K562 (cell line): Measurements from ENCODE around the gene N4BP3. TPM values are rescaled to one million over a fixed set of nuclear protein-coding genes. Genes with fewer than 3 reads are reported as not detected.

Experiments used
- ATAC-seq: fragments of 200-7000 bp; cut with Tn5 transposase; 3 replicates; pipeline ENCODE4 v1.9.1; 2020; ENCODE audit warnings: moderate library complexity
- BruUV-seq: library from RNA; stranded (reverse); fragments of 400-500 nt; replicated peaks from 2 replicates; lab custom pipeline; 2021; lab: Mats Ljungman, UMichigan
- CTCF ChIA-PET: fragments of 300-600 bp; formaldehyde crosslinking; extraction: SDS; loops from one replicate; lab custom pipeline; 2021; ENCODE audit warnings: low intra/inter-chr PET ratio; lab: Yijun Ruan, JAX
- POLR2A ChIA-PET: fragments of 300-600, 350-650 bp; sonication (Branson Sonifier 250); formaldehyde crosslinking; extraction: SDS; loops from one replicate; lab custom pipeline; 2021; ENCODE audit warnings: antibody characterized with exemption, inconsistent platforms; lab: Yijun Ruan, JAX
- DNase-seq, 4 experiments: peaks; one replicate each; pipeline versions ENCODE4 v3.0.0 to v3.0.0-alpha.2; 2011 to 2018; ENCODE audit warnings: low spot score in 3 of 4, mixed read lengths in 3 of 4; ENCODE audit errors: extremely low read depth in 1 of 4
- FAIRE-seq: peaks from 2 replicates; lab custom pipeline; 2011; peaks lifted over from hg19 to GRCh38; lab: Jason Lieb, UNC
- H2AFZ ChIP-seq: 2 replicates; pipeline ENCODE4 v1.6.0; 2011; ENCODE audit warnings: low read depth, low read length, control low read depth, inconsistent platforms
- H3K27ac ChIP-seq: fragments of 200-600 bp; 3 replicates; pipeline ENCODE4 v1.8.0; 2011; ENCODE audit warnings: low read depth, mild to moderate bottlenecking, control low read depth, inconsistent platforms, low read length, moderate library complexity, mixed read lengths; ENCODE audit errors: extremely low read depth
- H3K27me3 ChIP-seq, 2 experiments: fragments of 300-600 bp in 1 of 2; 2 replicates in 1 of 2; 3 replicates in 1 of 2; pipeline versions ENCODE4 v1.6.0 to v1.8.0; 2011; ENCODE audit warnings: inconsistent platforms in 2 of 2, low read length in 2 of 2, mild to moderate bottlenecking in 1 of 2, mixed read lengths in 1 of 2, moderate library complexity in 1 of 2; ENCODE audit not compliant: control insufficient read depth in 2 of 2, insufficient read depth in 2 of 2
- H3K36me3 ChIP-seq: fragments of 300-600 bp; 3 replicates; pipeline ENCODE4 v1.8.0; 2011; ENCODE audit warnings: mild to moderate bottlenecking, low read length, inconsistent platforms; ENCODE audit not compliant: control insufficient read depth, insufficient read depth
- H3K4me1 ChIP-seq, 2 experiments: fragments of 200-600 bp in 1 of 2; replicated peaks in 1 of 2; 2 replicates in 1 of 2; 3 replicates in 1 of 2; pipeline versions ENCODE4 v1.5.1 to v1.8.0; 2011; ENCODE audit warnings: inconsistent platforms in 2 of 2, low read length in 2 of 2, mild to moderate bottlenecking in 1 of 2, mixed read lengths in 1 of 2, moderate library complexity in 1 of 2; ENCODE audit not compliant: control insufficient read depth in 2 of 2, insufficient read depth in 2 of 2
- H3K4me2 ChIP-seq: 2 replicates; pipeline ENCODE4 v1.6.1; 2011; ENCODE audit warnings: low read length, control low read depth, inconsistent platforms, mixed read lengths; ENCODE audit not compliant: insufficient read depth
- H3K4me3 ChIP-seq: fragments of 200-600 bp; sonication (generic), shearing (Covaris generic); 2 replicates; pipeline ENCODE4 v1.5.1; 2016; ENCODE audit warnings: control low read depth, inconsistent platforms
- H3K79me2 ChIP-seq: fragments of 200-600 bp; 3 replicates; pipeline ENCODE4 v1.8.0; 2011; ENCODE audit warnings: low read length, inconsistent platforms; ENCODE audit not compliant: control insufficient read depth, insufficient read depth
- H3K9ac ChIP-seq, 2 experiments: 2 replicates each; pipeline versions ENCODE4 v1.6.0 to v1.6.1; 2011; ENCODE audit warnings: low read depth in 2 of 2, low read length in 2 of 2, control low read depth in 1 of 2, inconsistent platforms in 1 of 2, mild to moderate bottlenecking in 1 of 2, mixed read lengths in 1 of 2; ENCODE audit not compliant: insufficient read depth in 1 of 2
- H3K9me1 ChIP-seq: one replicate; pipeline ENCODE4 v1.6.0; 2011; ENCODE audit warnings: inconsistent platforms, mild to moderate bottlenecking, low read length, moderate library complexity; ENCODE audit not compliant: control insufficient read depth, insufficient read depth
- H3K9me3 ChIP-seq: replicated peaks from 2 replicates; pipeline ENCODE4 v1.5.1; 2011; ENCODE audit warnings: low read depth, low read length, inconsistent platforms; ENCODE audit not compliant: control insufficient read depth, insufficient read depth
- H4K20me1 ChIP-seq: replicated peaks from 2 replicates; pipeline ENCODE4 v1.6.1; 2011; ENCODE audit warnings: low read length, inconsistent platforms, mixed read lengths; ENCODE audit not compliant: control insufficient read depth, insufficient read depth
- BRCA1 ChIP-seq, 2 experiments: fragments of 450-650 bp in 1 of 2; sonication (generic) in 1 of 2; formaldehyde crosslinking in 1 of 2; IDR thresholded peaks; 2 replicates each; pipeline versions ENCODE4 v1.5.0 to v1.6.1; 2017 to 2020; ENCODE audit warnings: mild to moderate bottlenecking in 1 of 2, missing genetic modification reagents in 1 of 2
- FOXJ3 ChIP-seq: sonication (generic); formaldehyde crosslinking; IDR thresholded peaks from 2 replicates; pipeline ENCODE4 v1.4.0; 2020; ENCODE audit warnings: mild to moderate bottlenecking, missing genetic modification reagents
- USF2 ChIP-seq: sonication (generic); formaldehyde crosslinking; IDR thresholded peaks from 2 replicates; pipeline ENCODE4 v1.5.0; 2020; ENCODE audit warnings: missing genetic modification reagents
- ZNF140 ChIP-seq: fragments of 250-450 bp; sonication (Bioruptor Pico); IDR thresholded peaks from 2 replicates; pipeline ENCODE4 v1.8.0; 2021; ENCODE audit warnings: moderate library complexity, mild to moderate bottlenecking, inconsistent platforms
- WGBS: fragments of 100-300 bp; shearing (Covaris generic); methylation state at CpG from one replicate; pipeline ENCODE4 v1.1.6; 2016; ENCODE audit warnings: low coverage, mixed read lengths; ENCODE audit not compliant: insufficient coverage; ENCODE audit errors: missing lambda C conversion rate; 5-methylcytosine and 5-hydroxymethylcytosine counted together
- in situ Hi-C: fragments of 300-500 bp; cut with MboI; formaldehyde crosslinking; loops from 4 replicates; pipeline ENCODE4 v1.15.0; 2018; ENCODE audit warnings: inconsistent platforms, mixed read lengths
- intact Hi-C: fragments of 100-400 bp; cut with micrococcal nuclease; formaldehyde crosslinking; loops from 2 replicates; pipeline ENCODE4 v1.14.2; 2022
- polyA plus RNA-seq, 8 experiments: library from polyadenylated mRNA; depleted of rRNA in 4 of 8; stranded (reverse) in 5 of 8; unstranded in 3 of 8; fragments of >200 nt; fragmentation: Nextera tagmentation in 2 of 8; fragmentation: Illumina TruSeq in 1 of 8; extraction: Ambion mirVana in 2 of 8; extraction: Trizol in 1 of 8; gene quantifications; 2 replicates each; pipeline versions ENCODE4 v1.2.1 to v1.2.3, GENCODE V29; 2011 to 2014; ENCODE audit warnings: inconsistent platforms in 1 of 8, missing spikeins in 1 of 8
- total RNA-seq, 7 experiments: library from RNA; depleted of rRNA in 6 of 7; stranded (reverse); fragments of >200 nt in 6 of 7; fragmentation: Illumina TruSeq in 2 of 7; extraction: Trizol in 2 of 7; gene quantifications; 2 replicates each; pipeline versions ENCODE4 v1.2.1 to v1.2.3, GENCODE V29; 2011 to 2021; ENCODE audit warnings: low replicate concordance in 1 of 7

N4BP3 gene
- total and polyA plus RNA-seq, 9 of the 15 experiments (the other 6 are each of a cell fraction or from before 2014, with no cell fraction given): 0.06 to 7.0 (median 2.4) TPM

DNA sequence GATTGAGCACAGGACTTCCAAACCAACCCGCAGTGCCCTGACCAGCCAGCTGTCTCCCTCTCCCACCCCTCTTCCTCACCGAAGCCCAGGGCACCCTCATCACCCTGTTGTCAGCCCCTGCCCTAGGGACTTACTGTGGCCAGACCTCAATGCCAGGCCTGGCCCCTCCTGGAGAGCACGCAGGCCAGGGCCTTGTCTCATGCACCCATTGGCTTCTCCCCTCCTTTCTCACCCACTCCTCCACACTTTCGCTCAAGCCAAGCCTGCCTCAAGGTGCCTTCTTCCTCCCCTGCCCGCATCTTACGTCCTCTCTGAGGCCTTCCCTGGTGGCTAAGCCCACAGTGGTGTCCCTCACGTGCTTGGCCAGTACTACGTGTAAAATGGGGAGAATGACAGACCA lies 33.3 kb upstream of the N4BP3 start:
- no peak for ATAC-seq
- TF ChIP-seq ZNF140 (no peak), BRCA1 (IDR thresholded peaks at IDR 0.05) (no peak), BRCA1 (CRISPR knock-in tag; IDR thresholded peaks at IDR 0.05) (no peak), USF2 (CRISPR knock-in tag) (no peak), FOXJ3 (CRISPR knock-in tag) (no peak)
- TF ChIP-seq, all 486 proteins: peak for 0
- H3K9me1 ChIP-seq: no peaks in the 10 kb centered on the region

More for the DNA sequence above, 33.3 kb upstream of the N4BP3 start:
- WGBS: 35% methylated on average over 6 of the region's 8 CpGs
- Histone ChIP-seq H3K4me3 (no peak overlapping the region), H3K36me3 (no peaks in the 10 kb centered on the region), H3K27me3 (peaks cover 2 to 11% of the 10 kb centered on the region in 2 experiments; a peak in 2 of 5 replicates), H3K4me2 (no peak overlapping the region), H3K27ac (no peak overlapping the region), H4K20me1 (no peaks in the 10 kb centered on the region), H3K9me3 (no peaks in the 10 kb centered on the region), H3K79me2 (no peaks in the 10 kb centered on the region), H2AFZ (no peak overlapping the region), H3K4me1 (peaks cover 17 to 20% of the 10 kb centered on the region in 2 experiments; a peak in 4 of 5 replicates), H3K9ac (no peak overlapping the region)
- BruUV-seq: no TSS peak
- DNase-seq (no peak), FAIRE-seq (no peak)
- in situ Hi-C loops: no loop called here
- ChIA-PET POLR2A (no interaction called here), CTCF (no interaction called here)
- intact Hi-C loops: no loop called here
